HG02870 (cell line): ENCODE data around the gene DYNC1LI1.
"Not testable (repeated sequence)": the region's sequence is repeated elsewhere in the genome, so short reads cannot be mapped to it uniquely, and the experiment has no call there.

Experiments
- ATAC-seq: cut with Tn5 transposase; IDR thresholded peaks from one replicate; pipeline ENCODE4 v1.9.1; 2021; ENCODE audit warnings: mild to moderate bottlenecking, moderate library complexity; ENCODE audit not compliant: unreplicated experiment

The DYNC1LI1 gene

GRCh38 chr3:32584660-32585059, 14.0 kb upstream of the DYNC1LI1 start:
- ATAC-seq = no peak

GRCh38 chr3:32583708-32584107, 13.1 kb upstream of the DYNC1LI1 start:
- no peak for ATAC-seq

GRCh38 chr3:32578669-32579068, 8.0 kb upstream of the DYNC1LI1 start:
- ATAC-seq = not testable (repeated sequence)

GRCh38 chr3:32577581-32578556, 7.2 kb upstream of the DYNC1LI1 start:
- peak; percentile 94 for ATAC-seq

GRCh38 chr3:32577174-32577573, 6.5 kb upstream of the DYNC1LI1 start:
- no peak for ATAC-seq

GRCh38 chr3:32575451-32576113, 4.9 kb upstream of the DYNC1LI1 start:
- ATAC-seq = no peak

- ATAC-seq = peak; percentile 29
These were observed 481 bp upstream of the DYNC1LI1 start for GRCh38 chr3:32571192-32571485.

GRCh38 chr3:32569540-32570420, 878 bp downstream of the DYNC1LI1 start:
- peak; percentile 43 for ATAC-seq

GRCh38 chr3:32568953-32569352, 1.7 kb downstream of the DYNC1LI1 start:
- ATAC-seq = no peak

GRCh38 chr3:32564195-32564594, 6.5 kb downstream of the DYNC1LI1 start:
- ATAC-seq = no peak

- no peak for ATAC-seq
These were observed 8.0 kb downstream of the DYNC1LI1 start for GRCh38 chr3:32562640-32563039.

GRCh38 chr3:32557640-32558352, 12.9 kb downstream of the DYNC1LI1 start:
- no peak for ATAC-seq

GRCh38 chr3:32556332-32556731, 14.3 kb downstream of the DYNC1LI1 start:
- peak; percentile 49 for ATAC-seq

GRCh38 chr3:32553973-32554372, 16.7 kb downstream of the DYNC1LI1 start:
- ATAC-seq = no peak

- peak; percentile 49 for ATAC-seq
These were observed 17.2 kb downstream of the DYNC1LI1 start for GRCh38 chr3:32553459-32553858.

GRCh38 chr3:32552013-32552412, 18.6 kb downstream of the DYNC1LI1 start:
- ATAC-seq = no peak

GRCh38 chr3:32551496-32551895, 19.2 kb downstream of the DYNC1LI1 start:
- no peak for ATAC-seq

GRCh38 chr3:32551087-32551486, 19.6 kb downstream of the DYNC1LI1 start:
- ATAC-seq = no peak

GRCh38 chr3:32545305-32545704, 25.4 kb downstream of the DYNC1LI1 start:
- ATAC-seq = no peak

- ATAC-seq = no peak
These were observed 25.8 kb downstream of the DYNC1LI1 start for GRCh38 chr3:32544894-32545293.

- no peak for ATAC-seq
These were observed 27.9 kb downstream of the DYNC1LI1 start for GRCh38 chr3:32542807-32543206.
